Mesodermal cell (in vitro differentiated cells): ENCODE results near the gene NEBL.
A peak's percentile ranks its signal among the peaks of the same experiment; 100 is the strongest.

Experiments
- H3K27ac ChIP-seq: 2 replicates; pipeline ENCODE4 v1.7.0; 2013; ENCODE audit warnings: mild to moderate bottlenecking, low read depth, low read length, moderate library complexity; ENCODE audit not compliant: severe bottlenecking
- H3K36me3 ChIP-seq: 2 replicates; pipeline ENCODE4 v1.7.1; 2013; ENCODE audit warnings: mild to moderate bottlenecking, low read length, moderate library complexity; ENCODE audit not compliant: control insufficient read depth, insufficient read depth
- H3K4me1 ChIP-seq: one replicate; pipeline ENCODE4 v1.7.1; 2013; ENCODE audit warnings: mild to moderate bottlenecking, low read length; ENCODE audit not compliant: insufficient read depth, control insufficient read depth, poor library complexity, severe bottlenecking
- H3K4me3 ChIP-seq: 2 replicates; pipeline ENCODE4 v1.7.0; 2013; ENCODE audit warnings: low read length, control low read depth, mild to moderate bottlenecking; ENCODE audit not compliant: insufficient read depth, poor library complexity, severe bottlenecking; ENCODE audit errors: extremely low read depth
- H3K9me3 ChIP-seq: 2 replicates; pipeline ENCODE4 v1.7.1; 2013; ENCODE audit warnings: mild to moderate bottlenecking, low read length, moderate library complexity; ENCODE audit not compliant: control insufficient read depth
- WGBS, 2 experiments: methylation state at CpG; one replicate each; pipeline ENCODE4 v1.1.5; 2013; ENCODE audit warnings: missing lambda C conversion rate in 2 of 2; ENCODE audit not compliant: insufficient coverage in 2 of 2; 5-methylcytosine and 5-hydroxymethylcytosine counted together

Gene NEBL

GRCh38 chr10:20901110-20901509 is 4.0 kb upstream of the NEBL start:
- 89 to 91% methylated on average over 4 of the region's 5 CpGs for WGBS, 2 experiments
- H3K4me3 ChIP-seq: no peak overlapping the region
- H3K36me3 ChIP-seq: no peaks in the 10 kb centered on the region
- H3K27ac ChIP-seq: no peak overlapping the region
- peaks cover 24% of the 10 kb centered on the region for H3K4me1 ChIP-seq
- peaks cover 4% of the 10 kb centered on the region for H3K9me3 ChIP-seq

DNA sequence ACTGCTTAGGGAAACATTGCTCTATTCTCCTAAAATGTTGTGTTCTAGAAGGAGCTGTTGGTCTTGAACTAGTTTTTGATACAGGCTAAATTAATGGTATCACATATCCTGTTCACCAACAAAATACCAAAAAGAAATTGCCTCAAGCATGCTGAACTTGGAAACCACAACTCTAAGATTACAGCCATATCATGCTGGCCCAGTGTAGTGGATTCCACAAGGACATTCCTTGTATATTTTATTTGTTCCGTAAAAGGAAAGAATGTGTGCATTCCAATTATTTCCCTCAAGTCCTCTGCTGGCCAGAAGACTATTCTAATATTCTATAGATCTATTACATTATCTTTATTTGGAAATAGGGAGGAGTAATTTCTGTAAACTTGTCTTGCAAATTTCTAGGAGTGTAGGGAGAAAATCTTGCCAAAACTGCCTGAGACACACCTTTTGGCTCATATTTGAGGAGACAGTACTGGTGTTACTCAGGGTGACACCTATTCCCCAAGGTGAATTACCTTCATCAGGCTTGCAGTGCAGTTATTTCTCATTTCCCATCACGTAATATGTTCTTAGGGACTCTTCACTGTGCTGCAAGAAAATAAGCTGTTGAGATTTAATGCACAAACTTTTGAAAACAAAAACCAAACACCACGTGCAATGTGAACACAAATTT is 1.9 kb upstream of the NEBL start:
- Histone ChIP-seq H3K4me3 (no peak overlapping the region), H3K9me3 (no peaks in the 10 kb centered on the region), H3K27ac (no peak overlapping the region), H3K4me1 (peaks cover 24% of the 10 kb centered on the region), H3K36me3 (no peaks in the 10 kb centered on the region)
- WGBS, 2 experiments: 93 to 100% methylated on average over 1 to 2 of the region's 3 CpGs

GRCh38 chr10:20893297-20893696 is 3.8 kb downstream of the NEBL start:
- Histone ChIP-seq H3K9me3 (no peaks in the 10 kb centered on the region), H3K36me3 (no peaks in the 10 kb centered on the region), H3K27ac (no peak overlapping the region), H3K4me3 (no peak overlapping the region), H3K4me1 (peaks cover 59% of the 10 kb centered on the region)
- 71% methylated on average over 1 of the region's 1 CpG; no CpG with 5 or more reads in 1 of the 2 experiments for WGBS, 2 experiments

DNA sequence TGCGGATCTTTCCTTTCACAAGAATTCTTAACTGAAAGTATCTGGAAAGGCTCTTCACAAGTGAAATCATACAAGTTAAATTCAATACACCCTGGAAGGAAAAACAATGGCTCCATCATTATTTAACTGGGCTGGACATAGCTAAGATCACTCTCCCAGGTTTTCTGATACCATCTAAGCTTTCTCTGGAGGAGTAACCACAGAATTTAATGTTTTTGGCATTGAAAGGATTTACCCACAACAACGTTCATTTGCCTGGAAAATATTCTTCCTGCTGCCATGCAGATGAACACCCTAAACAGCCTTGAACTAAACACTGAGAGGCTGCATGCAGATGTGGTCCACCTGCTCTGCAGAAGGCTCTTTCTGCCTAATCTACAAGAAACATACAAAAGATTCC is 4.3 kb downstream of the NEBL start:
- H3K9me3 ChIP-seq: no peaks in the 10 kb centered on the region
- H3K36me3 ChIP-seq: no peaks in the 10 kb centered on the region
- peak overlapping the region; percentile 2 for H3K27ac ChIP-seq
- peaks cover 62% of the 10 kb centered on the region for H3K4me1 ChIP-seq
- 78% methylated on average over 1 of the region's 2 CpGs; no CpG with 5 or more reads in 1 of the 2 experiments for WGBS, 2 experiments
- no peak overlapping the region for H3K4me3 ChIP-seq

DNA sequence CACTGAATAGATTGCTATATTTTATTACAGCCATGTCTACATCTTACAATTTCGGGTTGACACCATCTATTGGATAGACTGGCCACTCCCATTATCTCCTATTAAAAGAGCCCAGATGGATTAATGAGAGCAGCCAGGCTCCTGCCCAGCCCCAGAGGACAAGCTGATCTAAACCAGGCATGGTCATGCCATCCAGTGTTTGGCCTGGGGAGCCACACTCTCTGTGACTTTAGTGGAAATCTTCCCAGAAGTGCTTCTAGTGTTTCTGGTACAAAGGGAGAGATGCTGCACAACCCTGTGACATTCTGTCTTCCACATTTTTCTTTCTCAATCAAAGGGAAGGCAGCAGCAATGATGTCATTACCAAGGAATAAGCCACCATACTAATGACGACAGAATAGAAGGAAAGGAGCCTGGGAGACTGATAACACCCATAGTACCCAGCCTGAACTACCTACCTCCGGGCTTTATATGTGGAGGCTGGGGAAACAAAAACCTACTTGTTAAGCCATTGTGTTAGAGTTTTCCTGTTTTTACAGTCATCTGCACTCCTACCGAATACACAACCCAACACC is 5.0 kb downstream of the NEBL start:
- Histone ChIP-seq H3K4me3 (no peak overlapping the region), H3K9me3 (no peaks in the 10 kb centered on the region), H3K36me3 (no peaks in the 10 kb centered on the region), H3K4me1 (peaks cover 55% of the 10 kb centered on the region), H3K27ac (peak overlapping the region; percentile 65)
- WGBS, 2 experiments: 86 to 100% methylated on average over 1 of the region's 4 CpGs

DNA sequence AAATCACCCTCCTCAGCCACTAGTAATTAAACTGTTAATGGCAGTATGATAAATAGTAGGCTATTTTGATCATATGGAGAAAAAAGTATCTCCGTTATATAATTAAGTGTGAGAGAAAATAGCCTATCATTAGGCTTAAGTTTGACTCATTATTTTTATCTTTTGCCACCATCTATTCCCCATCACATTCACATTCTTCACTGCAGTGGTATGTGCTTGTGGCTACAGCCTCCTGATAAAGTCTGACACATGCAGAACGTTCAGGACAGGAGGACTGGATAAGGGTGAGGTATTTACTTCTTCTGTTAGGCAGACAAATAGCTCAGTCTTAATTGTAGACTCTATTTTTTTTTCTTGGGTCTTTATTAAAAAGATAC is 5.8 kb downstream of the NEBL start:
- Histone ChIP-seq H3K27ac (peak overlapping the region; percentile 65), H3K4me3 (no peak overlapping the region)
- WGBS, 2 experiments: no CpG with 5 or more reads among the region's 2 CpGs

DNA sequence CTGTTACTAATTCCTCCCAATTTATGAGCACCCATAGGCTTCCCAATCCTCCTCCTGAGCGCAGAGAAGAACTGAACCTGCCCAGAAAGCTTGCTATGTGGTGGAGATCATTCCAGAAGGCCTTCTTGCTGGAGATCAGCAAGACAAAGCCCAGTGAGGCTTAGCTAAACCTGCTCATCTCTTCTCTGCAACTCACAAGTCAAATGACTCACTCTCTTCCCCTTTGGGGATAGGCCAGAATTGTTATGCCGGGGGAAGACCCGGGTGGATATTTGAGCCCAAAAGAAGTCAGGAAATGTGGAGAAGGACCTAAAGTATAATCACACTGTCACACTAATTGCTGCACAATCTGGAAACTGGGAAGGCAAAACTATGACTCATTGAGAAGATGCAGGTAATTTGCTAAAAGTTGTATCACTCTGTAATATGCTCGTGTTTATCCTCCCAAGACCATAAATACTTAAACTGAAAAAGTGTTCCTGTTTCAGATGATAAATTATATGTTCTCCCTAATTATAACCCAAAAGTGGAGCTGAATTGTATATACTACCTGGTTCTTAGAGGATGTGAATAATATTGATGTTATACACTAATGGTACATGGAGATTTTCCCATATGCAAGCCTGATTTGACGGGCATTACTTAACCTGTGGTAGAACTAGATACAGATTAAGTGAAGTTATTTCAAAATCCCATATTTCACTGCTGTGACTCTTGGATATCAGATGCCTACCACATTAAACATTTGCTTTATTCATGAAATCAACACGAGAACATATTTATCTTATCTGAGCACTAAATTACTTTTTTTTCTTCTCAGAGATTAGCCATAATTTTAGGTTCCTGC is 6.4 kb downstream of the NEBL start:
- Histone ChIP-seq H3K27ac (peak overlapping the region; percentile 65), H3K4me1 (peaks cover 48% of the 10 kb centered on the region)
- WGBS, 2 experiments: 20 to 49% methylated on average over 1 to 2 of the region's 6 CpGs

More for the DNA sequence above, 5.8 kb downstream of the NEBL start:
- no peaks in the 10 kb centered on the region for H3K36me3 ChIP-seq
- no peaks in the 10 kb centered on the region for H3K9me3 ChIP-seq
- H3K4me1 ChIP-seq: peaks cover 48% of the 10 kb centered on the region

DNA sequence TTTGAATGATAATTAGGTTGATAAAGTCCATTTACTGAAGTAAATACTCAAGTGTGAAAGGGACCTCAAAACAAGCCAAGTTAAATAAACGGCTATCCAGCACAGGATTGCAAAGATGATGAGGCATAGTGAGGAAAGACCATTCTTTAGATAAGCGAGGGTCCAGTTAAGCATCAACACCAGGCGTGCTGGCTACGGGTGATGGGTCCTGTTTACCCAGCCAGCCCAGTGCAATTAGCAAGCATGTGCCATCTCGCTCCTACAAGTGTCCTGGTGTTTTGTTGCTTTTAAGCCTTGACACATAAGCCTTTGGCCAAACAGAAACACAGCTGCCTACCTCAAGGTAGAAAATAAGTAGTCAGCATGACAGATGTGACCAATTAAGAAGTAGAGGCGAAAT is 7.1 kb downstream of the NEBL start:
- WGBS, 2 experiments: 53 to 69% methylated on average over 6 of the region's 6 CpGs
- H3K36me3 ChIP-seq: no peaks in the 10 kb centered on the region
- peak overlapping the region; percentile 65 for H3K27ac ChIP-seq
- no peak overlapping the region for H3K4me3 ChIP-seq
- H3K4me1 ChIP-seq: peaks cover 48% of the 10 kb centered on the region
- H3K9me3 ChIP-seq: no peaks in the 10 kb centered on the region

More for the DNA sequence above, 6.4 kb downstream of the NEBL start:
- Histone ChIP-seq H3K4me3 (no peak overlapping the region), H3K9me3 (no peaks in the 10 kb centered on the region), H3K36me3 (no peaks in the 10 kb centered on the region)

DNA sequence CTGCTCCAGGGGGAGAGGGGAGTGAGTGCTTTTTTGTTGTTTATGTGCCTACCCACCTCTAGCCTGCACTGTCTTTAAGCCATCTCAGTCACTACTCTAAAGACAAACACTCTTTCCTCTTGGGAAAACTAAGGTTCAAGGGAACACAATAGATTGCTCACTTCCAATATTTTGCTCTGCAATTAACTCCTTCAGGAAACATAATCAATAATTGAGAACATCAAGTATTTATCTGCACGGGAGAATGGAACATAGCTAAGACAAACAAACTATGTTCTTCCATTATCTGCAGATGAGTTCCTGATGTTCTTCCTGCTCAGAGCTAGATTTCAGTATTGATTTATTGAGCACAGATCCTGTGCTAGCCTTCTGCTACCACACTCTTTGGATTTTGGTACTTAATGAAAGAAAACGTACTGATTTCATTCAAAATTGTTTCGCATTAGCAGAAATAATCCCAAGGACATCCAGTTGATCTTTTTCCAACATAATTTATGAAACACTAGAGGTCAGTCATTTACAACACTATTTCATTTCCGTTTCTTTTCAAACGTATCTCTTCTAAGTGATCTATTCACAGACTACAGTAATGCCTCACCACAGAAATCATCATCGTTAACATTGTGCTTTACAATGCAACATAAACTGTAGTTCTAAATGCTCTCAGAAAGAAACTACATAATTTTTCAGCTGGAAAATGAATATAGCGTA is 8.3 kb downstream of the NEBL start:
- Histone ChIP-seq H3K27ac (no peak overlapping the region), H3K9me3 (no peaks in the 10 kb centered on the region), H3K4me1 (peaks cover 48% of the 10 kb centered on the region), H3K4me3 (no peak overlapping the region), H3K36me3 (no peaks in the 10 kb centered on the region)
- 91 to 92% methylated on average over 4 to 5 of the region's 7 CpGs for WGBS, 2 experiments

GRCh38 chr10:20887706-20888555 is 9.2 kb downstream of the NEBL start:
- no peak overlapping the region for H3K4me3 ChIP-seq
- 59 to 67% methylated on average over 3 of the region's 7 CpGs for WGBS, 2 experiments
- H3K36me3 ChIP-seq: no peaks in the 10 kb centered on the region
- H3K4me1 ChIP-seq: peaks cover 41% of the 10 kb centered on the region
- H3K9me3 ChIP-seq: no peaks in the 10 kb centered on the region
- H3K27ac ChIP-seq: no peak overlapping the region
